ENCODE results near the gene PROSER3. TPM values are rescaled to one million over a fixed set of nuclear protein-coding genes. Genes with fewer than 3 reads are reported as not detected.

PROSER3 gene
- total and polyA plus RNA-seq, 2 of the 13 experiments (the other 11 are each of a cell fraction or from before 2014, with no cell fraction given), result 5.1 to 5.7 TPM

GRCh38 chr19:35717665-35718344, 40.2 kb upstream of the PROSER3 start, which contains the start of gene KMT2B (continued):
- no peak for TF ChIP-seq ISX (CRISPR knock-in tag; conservative IDR thresholded peaks at IDR 0.05)
- TF ChIP-seq, protein P1, sequence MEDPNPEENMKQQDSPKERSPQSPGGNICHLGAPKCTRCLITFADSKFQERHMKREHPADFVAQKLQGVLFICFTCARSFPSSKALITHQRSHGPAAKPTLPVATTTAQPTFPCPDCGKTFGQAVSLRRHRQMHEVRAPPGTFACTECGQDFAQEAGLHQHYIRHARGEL (CRISPR knock-in tag; IDR thresholded peaks at IDR 0.05), result no peak
- TF ChIP-seq MED1 (CRISPR knock-in tag; IDR thresholded peaks at IDR 0.05), result 0 out of 2 replicates have a peak, but pooled peaks have one; percentile 18
- TF ChIP-seq ZNF646 (CRISPR knock-in tag; IDR thresholded peaks at IDR 0.05), result no peak
- no peak for TF ChIP-seq ZNF724P (CRISPR knock-in tag; IDR thresholded peaks at IDR 0.05; ENCODE audit: borderline replicate concordance)
- peak; percentile 53; the same call in 1 of the 2 replicates for TF ChIP-seq HOXA3 (CRISPR knock-in tag; IDR thresholded peaks at IDR 0.05)
- no peak; the same call in 1 of the 2 replicates for TF ChIP-seq ZNF264 (CRISPR knock-in tag; IDR thresholded peaks at IDR 0.05)
- TF ChIP-seq ZNF614 (CRISPR knock-in tag; IDR thresholded peaks at IDR 0.05; ENCODE audit: borderline replicate concordance), result no peak
- no peak; the same call in 1 of the 2 replicates for TF ChIP-seq RFXAP (CRISPR knock-in tag; IDR thresholded peaks at IDR 0.05; ENCODE audit: borderline replicate concordance)
- no peak for TF ChIP-seq ZBTB38 (CRISPR knock-in tag; IDR thresholded peaks at IDR 0.05)
- no peak for TF ChIP-seq HNRNPH1 (optimal IDR thresholded peaks at IDR 0.05; ENCODE audit: low read depth, low read length)
- TF ChIP-seq ATM (IDR thresholded peaks at IDR 0.05; ENCODE audit: borderline replicate concordance), result no peak
- no peak for TF ChIP-seq ZNF205 (CRISPR knock-in tag; IDR thresholded peaks at IDR 0.05)
- TF ChIP-seq ZNF317 (CRISPR knock-in tag; IDR thresholded peaks at IDR 0.05), result no peak
- TF ChIP-seq ZNF296 (CRISPR knock-in tag; conservative IDR thresholded peaks at IDR 0.05), result no peak
- TF ChIP-seq SP2 (CRISPR knock-in tag; IDR thresholded peaks at IDR 0.05), result no peak
- no peak for TF ChIP-seq ZNF232 (CRISPR knock-in tag; IDR thresholded peaks at IDR 0.05; ENCODE audit: borderline replicate concordance)
- TF ChIP-seq ZNF883 (CRISPR knock-in tag; IDR thresholded peaks at IDR 0.05; ENCODE audit: not compliant biosample characterization), result no peak
- TF ChIP-seq, protein P2, sequence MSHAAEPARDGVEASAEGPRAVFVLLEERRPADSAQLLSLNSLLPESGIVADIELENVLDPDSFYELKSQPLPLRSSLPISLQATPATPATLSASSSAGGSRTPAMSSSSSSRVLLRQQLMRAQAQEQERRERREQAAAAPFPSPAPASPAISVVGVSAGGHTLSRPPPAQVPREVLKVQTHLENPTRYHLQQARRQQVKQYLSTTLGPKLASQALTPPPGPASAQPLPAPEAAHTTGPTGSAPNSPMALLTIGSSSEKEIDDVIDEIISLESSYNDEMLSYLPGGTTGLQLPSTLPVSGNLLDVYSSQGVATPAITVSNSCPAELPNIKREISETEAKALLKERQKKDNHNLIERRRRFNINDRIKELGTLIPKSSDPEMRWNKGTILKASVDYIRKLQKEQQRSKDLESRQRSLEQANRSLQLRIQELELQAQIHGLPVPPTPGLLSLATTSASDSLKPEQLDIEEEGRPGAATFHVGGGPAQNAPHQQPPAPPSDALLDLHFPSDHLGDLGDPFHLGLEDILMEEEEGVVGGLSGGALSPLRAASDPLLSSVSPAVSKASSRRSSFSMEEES (CRISPR knock-in tag; IDR thresholded peaks at IDR 0.05), result no peak
- no peak for TF ChIP-seq NPAS2 (CRISPR knock-in tag; IDR thresholded peaks at IDR 0.05; ENCODE audit: borderline replicate concordance)
- TF ChIP-seq, protein P3, sequence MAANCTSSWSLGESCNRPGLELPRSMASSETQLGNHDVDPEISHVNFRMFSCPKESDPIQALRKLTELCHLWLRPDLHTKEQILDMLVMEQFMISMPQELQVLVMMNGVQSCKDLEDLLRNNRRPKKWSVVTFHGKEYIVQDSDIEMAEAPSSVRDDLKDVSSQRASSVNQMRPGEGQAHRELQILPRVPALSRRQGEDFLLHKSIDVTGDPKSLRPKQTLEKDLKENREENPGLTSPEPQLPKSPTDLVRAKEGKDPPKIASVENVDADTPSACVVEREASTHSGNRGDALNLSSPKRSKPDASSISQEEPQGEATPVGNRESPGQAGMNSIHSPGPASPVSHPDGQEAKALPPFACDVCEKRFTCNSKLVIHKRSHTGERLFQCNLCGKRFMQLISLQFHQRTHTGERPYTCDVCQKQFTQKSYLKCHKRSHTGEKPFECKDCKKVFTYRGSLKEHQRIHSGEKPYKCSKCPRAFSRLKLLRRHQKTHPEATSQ (CRISPR knock-in tag; IDR thresholded peaks at IDR 0.05; ENCODE audit: borderline replicate concordance), result no peak
- TF ChIP-seq ATAD3A (CRISPR knock-in tag; IDR thresholded peaks at IDR 0.05), result no peak

Measured in HepG2 (cell line).